Caco-2 (cell line): ENCODE measurements around the gene BSPRY. TPM values are rescaled to one million over a fixed set of nuclear protein-coding genes. Genes with fewer than 3 reads are reported as not detected.
"Not testable (repeated sequence)": the region's sequence is repeated elsewhere in the genome, so short reads cannot be mapped to it uniquely, and the experiment has no call there.

ENCODE experiments used
- BruUV-seq: library from RNA; stranded (reverse); fragments of 400-500 nt; replicated peaks from 2 replicates; lab custom pipeline; 2021; lab: Mats Ljungman, UMichigan
- CTCF ChIA-PET: fragments of 300-600 bp; sonication (Branson Sonifier 250); formaldehyde crosslinking; loops from one replicate; lab custom pipeline; 2022; ENCODE audit warnings: antibody characterized with exemption; lab: Charles Lee
- POLR2A ChIA-PET: fragments of 300-600 bp; sonication (Branson Sonifier 250); formaldehyde crosslinking; loops from one replicate; lab custom pipeline; 2022; ENCODE audit warnings: antibody characterized with exemption; lab: Charles Lee
- DNase-seq, 2 experiments: peaks; one replicate each; pipeline versions ENCODE4 v3.0.0 to v3.0.0-alpha.2; 2020 to 2022
- H3K27me3 ChIP-seq: replicated peaks from 2 replicates; pipeline ENCODE4 v1.6.0; 2011; ENCODE audit warnings: low read length; ENCODE audit not compliant: control insufficient read depth, insufficient read depth
- H3K36me3 ChIP-seq: 2 replicates; pipeline ENCODE4 v1.5.1; 2011; ENCODE audit warnings: low read length; ENCODE audit not compliant: control insufficient read depth, insufficient read depth
- H3K4me1 ChIP-seq: fragments of 250-450 bp; sonication (Bioruptor Pico); 2 replicates; pipeline ENCODE4 v1.5.1; 2020; ENCODE audit warnings: mild to moderate bottlenecking
- H3K4me3 ChIP-seq: 2 replicates; pipeline ENCODE4 v1.5.1; 2011; ENCODE audit warnings: low read depth, mild to moderate bottlenecking, control low read depth, low read length
- H3K9me3 ChIP-seq: fragments of 250-450 bp; sonication (Bioruptor Pico); 2 replicates; pipeline ENCODE4 v1.5.1; 2020; ENCODE audit warnings: mild to moderate bottlenecking, moderate library complexity
- H3K27ac Mint-ChIP-seq: one replicate; pipeline ENCODE4 v1.8.0; 2022; ENCODE audit warnings: mixed read lengths; ENCODE audit not compliant: unreplicated experiment
- H3K27me3 Mint-ChIP-seq: one replicate; pipeline ENCODE4 v1.8.0; 2022; ENCODE audit warnings: mixed read lengths; ENCODE audit not compliant: insufficient read depth, unreplicated experiment
- H3K36me3 Mint-ChIP-seq: one replicate; pipeline ENCODE4 v1.8.0; 2022; ENCODE audit warnings: mild to moderate bottlenecking, mixed read lengths; ENCODE audit not compliant: insufficient read depth, unreplicated experiment
- H3K4me1 Mint-ChIP-seq: one replicate; pipeline ENCODE4 v1.8.0; 2022; ENCODE audit warnings: low read depth, mixed read lengths; ENCODE audit not compliant: unreplicated experiment
- H3K4me3 Mint-ChIP-seq: one replicate; pipeline ENCODE4 v1.8.0; 2022; ENCODE audit warnings: mild to moderate bottlenecking, moderate library complexity, mixed read lengths; ENCODE audit not compliant: unreplicated experiment
- H3K9me3 Mint-ChIP-seq: one replicate; pipeline ENCODE4 v1.8.0; 2022; ENCODE audit warnings: mixed read lengths; ENCODE audit not compliant: unreplicated experiment
- CTCF ChIP-seq, 2 experiments: fragments of 200-600 bp in 1 of 2; IDR thresholded peaks; 1 replicate in 1 of 2; 2 replicates in 1 of 2; pipeline versions ENCODE4 v1.5.1 to v1.8.0; 2011 to 2022; ENCODE audit warnings: antibody characterized with exemption in 1 of 2, control low read depth in 1 of 2, inconsistent platforms in 1 of 2, low read depth in 1 of 2, low read length in 1 of 2, mild to moderate bottlenecking in 1 of 2, moderate library complexity in 1 of 2; ENCODE audit not compliant: insufficient read depth in 1 of 2, severe bottlenecking in 1 of 2, unreplicated experiment in 1 of 2
- intact Hi-C: fragments of 100-400 bp; cut with micrococcal nuclease; formaldehyde crosslinking; loops from one replicate; pipeline ENCODE4 v1.10.0; 2022; ENCODE audit not compliant: unreplicated experiment
- total RNA-seq: library from RNA; stranded (reverse); gene quantifications from 2 replicates; pipeline ENCODE4 v1.2.3, GENCODE V29; 2022

The BSPRY gene
- total RNA-seq, 1 experiment from 2014 or later: 14.7 TPM

- CTCF ChIA-PET: interaction anchor here (0.5 to 2.9 kb wide), 15 partner anchors 9 to 257 kb away, joined by 3 to 16 read pairs (median 4); partner anchors contain the start of genes C9orf43, CDC26, HDHD3 and POLE3
- Histone ChIP-seq H3K4me3 (peak within 1 kb of the TSS; percentile 72), H3K4me1 (peaks cover 36% of the 10 kb centered on the region), H3K27me3 (no peaks in the 10 kb centered on the region), H3K36me3 (no peaks in the 10 kb centered on the region), H3K9me3 (no peaks in the 10 kb centered on the region)
- peak within 1 kb of the TSS; percentile 70 for H3K27ac Mint-ChIP-seq
- H3K4me1 Mint-ChIP-seq: peaks cover 19% of the 10 kb centered on the region
- peak within 1 kb of the TSS; percentile 88 for H3K4me3 Mint-ChIP-seq
- no TSS peak for BruUV-seq
- H3K36me3 Mint-ChIP-seq: peaks cover 11% of the 10 kb centered on the region
- H3K27me3 Mint-ChIP-seq: no peaks in the 10 kb centered on the region
- intact Hi-C loops: loop anchor here (1.0 kb wide), 7 partner anchors 9 to 127 kb away; partner anchors contain the start of genes C9orf43 and POLE3
- POLR2A ChIA-PET: interaction anchor here (0.6 to 2.0 kb wide), 5 partner anchors 9 to 126 kb away, joined by 3 to 9 read pairs (median 6); partner anchors contain the start of genes C9orf43, CDC26, HDHD3 and POLE3
- H3K9me3 Mint-ChIP-seq: no peaks in the 10 kb centered on the region
- peak; percentile 99 to 100 for DNase-seq
- TF ChIP-seq CTCF (IDR thresholded peaks at IDR 0.05; ENCODE audit: insufficient read depth in 1 of 2, low read depth in 1 of 2, low read length in 1 of 2, severe bottlenecking in 1 of 2, unreplicated experiment in 1 of 2): peak; percentile 92 to 95
Observed at GRCh38 chr9:113401027-113401792, 51.9 kb downstream of the BSPRY start, which contains the start of gene ALAD. TSS of gene ALAD (minus strand) at chr9:113401284. CDS start at chr9:113393559, 7,725 bp downstream.

GRCh38 chr9:113403646-113404045, 54.3 kb downstream of the BSPRY start:
- intact Hi-C loops: no loop called here
- no peaks in the 10 kb centered on the region for H3K9me3 ChIP-seq
- no peak overlapping the region for H3K27ac Mint-ChIP-seq
- no peak overlapping the region for H3K4me3 ChIP-seq
- H3K9me3 Mint-ChIP-seq: no peaks in the 10 kb centered on the region
- H3K27me3 Mint-ChIP-seq: no peaks in the 10 kb centered on the region
- ChIA-PET POLR2A (no interaction called here), CTCF (interaction anchor here (1.0 kb wide), 1 partner anchor 40 kb away, joined by 3 read pairs; no protein-coding TSS in a partner anchor)
- no peaks in the 10 kb centered on the region for H3K27me3 ChIP-seq
- no peak for TF ChIP-seq CTCF (IDR thresholded peaks at IDR 0.05; ENCODE audit: insufficient read depth in 1 of 2, low read depth in 1 of 2, low read length in 1 of 2, severe bottlenecking in 1 of 2, unreplicated experiment in 1 of 2)
- H3K4me3 Mint-ChIP-seq: no peak overlapping the region
- DNase-seq: no peak
- no TSS peak for BruUV-seq
- H3K4me1 Mint-ChIP-seq: peaks cover 28% of the 10 kb centered on the region
- H3K36me3 Mint-ChIP-seq: peaks cover 32% of the 10 kb centered on the region
- peaks cover 25% of the 10 kb centered on the region for H3K4me1 ChIP-seq
- H3K36me3 ChIP-seq: 0 out of 2 replicates have a peak, but pooled peaks cover 2% of the 10 kb centered on the region

GRCh38 chr9:113406353-113406752, 57.0 kb downstream of the BSPRY start:
- H3K27me3 Mint-ChIP-seq, BruUV-seq, H3K27me3 ChIP-seq, H3K9me3 ChIP-seq, H3K36me3 ChIP-seq, H3K4me1 ChIP-seq, H3K4me3 ChIP-seq, H3K4me3 Mint-ChIP-seq, POLR2A ChIA-PET, H3K9me3 Mint-ChIP-seq, intact Hi-C loops, DNase-seq, H3K27ac Mint-ChIP-seq: not testable (repeated sequence)
- Mint-ChIP-seq H3K4me1 (peaks cover 20% of the 10 kb centered on the region), H3K36me3 (peaks cover 56% of the 10 kb centered on the region)
- CTCF ChIA-PET: interaction anchor here (1.0 kb wide), 1 partner anchor 132 kb away, joined by 4 read pairs; no protein-coding TSS in a partner anchor
